ENCODE results near the gene ULBP1.
"Not testable (repeated sequence)": the region's sequence is repeated elsewhere in the genome, so short reads cannot be mapped to it uniquely, and the experiment has no call there.

The ULBP1 gene

GRCh38 chr6:150006961-150007464, 43.3 kb downstream of the ULBP1 start:
- DNase-seq: no peak

- DNase-seq: no peak
Observed at GRCh38 chr6:150008588-150008987, 44.8 kb downstream of the ULBP1 start.

GRCh38 chr6:150012846-150013784, 49.4 kb downstream of the ULBP1 start:
- DNase-seq: not testable (repeated sequence)

GRCh38 chr6:150013785-150014622, 50.3 kb downstream of the ULBP1 start:
- DNase-seq: not testable (repeated sequence)

GRCh38 chr6:150014623-150015280, 51.0 kb downstream of the ULBP1 start:
- DNase-seq: not testable (repeated sequence)

- not testable (repeated sequence) for DNase-seq
Observed at GRCh38 chr6:150015281-150016001, 51.7 kb downstream of the ULBP1 start.

GRCh38 chr6:150016324-150017185, 52.8 kb downstream of the ULBP1 start:
- peak; percentile 90 for DNase-seq

GRCh38 chr6:150017186-150017521, 53.4 kb downstream of the ULBP1 start:
- DNase-seq: not testable (repeated sequence)

- DNase-seq: no peak
Observed at GRCh38 chr6:150018846-150019580, 55.3 kb downstream of the ULBP1 start.

- not testable (repeated sequence) for DNase-seq
Observed at GRCh38 chr6:150021870-150022269, 58.1 kb downstream of the ULBP1 start.
